Panc1 (cell line): ENCODE measurements around the gene PGF.
"Not testable (repeated sequence)": the region's sequence is repeated elsewhere in the genome, so short reads cannot be mapped to it uniquely, and the experiment has no call there.

Experiments used
- POLR2AphosphoS5 ChIP-seq: IDR thresholded peaks from 2 replicates; pipeline ENCODE4 v1.6.1; 2012; ENCODE audit warnings: mild to moderate bottlenecking, low read depth, low read length, moderate library complexity
- TCF7L2 ChIP-seq: IDR thresholded peaks from 2 replicates; pipeline ENCODE4 v1.6.1; 2011; ENCODE audit warnings: mild to moderate bottlenecking, low read depth, low read length, inconsistent platforms
- TF ChIP-seq, protein P1 (sequence below): fragments of 450-650 bp; IDR thresholded peaks from 2 replicates; pipeline ENCODE4 v1.5.1; 2017; ENCODE audit warnings: mild to moderate bottlenecking

DNA sequence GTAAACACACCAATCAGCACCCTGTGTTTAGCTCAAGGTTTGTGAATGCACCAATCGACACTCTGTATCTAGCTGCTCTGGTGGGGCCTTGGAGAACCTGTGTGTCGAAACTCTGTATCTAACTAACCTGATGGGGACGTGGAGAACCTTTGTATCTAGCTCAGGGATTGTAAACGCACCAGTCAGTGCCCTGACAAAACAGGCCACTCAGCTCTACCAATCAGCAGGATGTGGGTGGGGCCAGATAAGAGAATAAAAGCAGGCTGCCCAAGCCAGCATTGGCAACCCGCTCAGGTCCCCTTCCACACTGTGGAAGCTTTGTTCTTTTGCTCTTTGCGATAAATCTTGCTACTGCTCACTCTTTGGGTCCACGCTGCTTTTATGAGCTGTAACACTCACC lies 40.4 kb upstream of the PGF start:
- TF ChIP-seq, protein P1, sequence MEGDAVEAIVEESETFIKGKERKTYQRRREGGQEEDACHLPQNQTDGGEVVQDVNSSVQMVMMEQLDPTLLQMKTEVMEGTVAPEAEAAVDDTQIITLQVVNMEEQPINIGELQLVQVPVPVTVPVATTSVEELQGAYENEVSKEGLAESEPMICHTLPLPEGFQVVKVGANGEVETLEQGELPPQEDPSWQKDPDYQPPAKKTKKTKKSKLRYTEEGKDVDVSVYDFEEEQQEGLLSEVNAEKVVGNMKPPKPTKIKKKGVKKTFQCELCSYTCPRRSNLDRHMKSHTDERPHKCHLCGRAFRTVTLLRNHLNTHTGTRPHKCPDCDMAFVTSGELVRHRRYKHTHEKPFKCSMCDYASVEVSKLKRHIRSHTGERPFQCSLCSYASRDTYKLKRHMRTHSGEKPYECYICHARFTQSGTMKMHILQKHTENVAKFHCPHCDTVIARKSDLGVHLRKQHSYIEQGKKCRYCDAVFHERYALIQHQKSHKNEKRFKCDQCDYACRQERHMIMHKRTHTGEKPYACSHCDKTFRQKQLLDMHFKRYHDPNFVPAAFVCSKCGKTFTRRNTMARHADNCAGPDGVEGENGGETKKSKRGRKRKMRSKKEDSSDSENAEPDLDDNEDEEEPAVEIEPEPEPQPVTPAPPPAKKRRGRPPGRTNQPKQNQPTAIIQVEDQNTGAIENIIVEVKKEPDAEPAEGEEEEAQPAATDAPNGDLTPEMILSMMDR, result not testable (repeated sequence)
- TF ChIP-seq POLR2AphosphoS5, TCF7L2: not testable (repeated sequence)
